IPS-15b (cell line): Measurements from ENCODE around the gene STK32A.
A peak's percentile ranks its signal among the peaks of the same experiment; 100 is the strongest.

ENCODE experiments used
- H3K27me3 ChIP-seq: one replicate; pipeline ENCODE4 v1.6.1; 2013; ENCODE audit warnings: low read length; ENCODE audit not compliant: control insufficient read depth, insufficient read depth
- H3K36me3 ChIP-seq: one replicate; pipeline ENCODE4 v1.6.1; 2013; ENCODE audit warnings: low read length; ENCODE audit not compliant: control insufficient read depth, insufficient read depth
- H3K4me1 ChIP-seq: one replicate; pipeline ENCODE4 v1.6.1; 2013; ENCODE audit warnings: mild to moderate bottlenecking, low read length; ENCODE audit not compliant: control insufficient read depth, insufficient read depth
- H3K4me3 ChIP-seq: one replicate; pipeline ENCODE4 v1.5.1; 2013; ENCODE audit warnings: low read depth, low read length
- H3K9ac ChIP-seq: one replicate; pipeline ENCODE4 v1.6.1; 2013; ENCODE audit warnings: low read depth, mild to moderate bottlenecking, low read length
- H3K9me3 ChIP-seq: one replicate; pipeline ENCODE4 v1.6.1; 2013; ENCODE audit warnings: mild to moderate bottlenecking, low read length; ENCODE audit not compliant: control insufficient read depth, insufficient read depth

STK32A gene

DNA sequence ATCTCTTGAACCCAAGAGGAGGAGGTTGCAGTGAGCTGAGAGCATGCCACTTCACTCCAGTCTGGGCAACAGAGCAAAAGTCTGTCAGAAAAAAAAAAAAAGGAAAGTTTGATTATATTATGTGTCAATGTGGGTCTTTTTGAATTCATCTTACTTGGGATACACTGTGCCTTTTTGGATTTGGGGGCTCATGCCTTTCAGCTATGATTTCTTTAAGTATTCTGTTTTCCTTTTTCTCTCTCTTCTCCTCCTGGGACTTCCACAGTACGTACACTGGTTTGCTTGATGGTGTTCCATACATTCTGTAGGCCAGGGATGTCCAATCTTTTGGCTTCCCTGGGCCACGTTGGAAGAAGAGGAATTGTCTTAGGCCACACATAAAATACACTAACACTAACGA lies 146.7 kb downstream of the STK32A start:
- Histone ChIP-seq H3K36me3 (no peaks in the 10 kb centered on the region), H3K9me3 (no peaks in the 10 kb centered on the region), H3K27me3 (no peaks in the 10 kb centered on the region), H3K4me3 (no peak overlapping the region), H3K9ac (no peak overlapping the region), H3K4me1 (peaks cover 9% of the 10 kb centered on the region)

DNA sequence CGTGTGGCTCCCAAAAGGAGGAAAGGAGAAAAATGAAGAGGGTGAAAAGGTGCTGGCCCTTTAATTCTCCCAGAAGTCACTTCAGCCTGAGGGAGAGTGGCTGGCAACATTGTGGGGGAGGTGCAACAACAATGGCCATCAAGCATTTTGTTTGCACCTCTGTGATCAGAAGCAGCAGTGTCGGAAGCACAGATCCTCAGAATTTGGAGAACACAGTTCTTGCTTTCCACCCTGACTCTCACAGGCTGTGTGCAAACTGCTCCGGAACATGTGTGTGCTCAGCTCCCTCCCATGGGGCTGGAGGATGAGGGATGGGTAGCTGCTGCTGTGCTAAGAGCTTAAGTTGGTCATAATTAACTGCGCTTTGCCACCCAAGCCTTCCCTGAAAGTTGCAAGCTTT lies 147.9 kb downstream of the STK32A start:
- Histone ChIP-seq H3K27me3 (no peaks in the 10 kb centered on the region), H3K4me1 (peaks cover 9% of the 10 kb centered on the region), H3K36me3 (no peaks in the 10 kb centered on the region), H3K9me3 (no peaks in the 10 kb centered on the region), H3K9ac (no peak overlapping the region), H3K4me3 (peak overlapping the region; percentile 20)

DNA sequence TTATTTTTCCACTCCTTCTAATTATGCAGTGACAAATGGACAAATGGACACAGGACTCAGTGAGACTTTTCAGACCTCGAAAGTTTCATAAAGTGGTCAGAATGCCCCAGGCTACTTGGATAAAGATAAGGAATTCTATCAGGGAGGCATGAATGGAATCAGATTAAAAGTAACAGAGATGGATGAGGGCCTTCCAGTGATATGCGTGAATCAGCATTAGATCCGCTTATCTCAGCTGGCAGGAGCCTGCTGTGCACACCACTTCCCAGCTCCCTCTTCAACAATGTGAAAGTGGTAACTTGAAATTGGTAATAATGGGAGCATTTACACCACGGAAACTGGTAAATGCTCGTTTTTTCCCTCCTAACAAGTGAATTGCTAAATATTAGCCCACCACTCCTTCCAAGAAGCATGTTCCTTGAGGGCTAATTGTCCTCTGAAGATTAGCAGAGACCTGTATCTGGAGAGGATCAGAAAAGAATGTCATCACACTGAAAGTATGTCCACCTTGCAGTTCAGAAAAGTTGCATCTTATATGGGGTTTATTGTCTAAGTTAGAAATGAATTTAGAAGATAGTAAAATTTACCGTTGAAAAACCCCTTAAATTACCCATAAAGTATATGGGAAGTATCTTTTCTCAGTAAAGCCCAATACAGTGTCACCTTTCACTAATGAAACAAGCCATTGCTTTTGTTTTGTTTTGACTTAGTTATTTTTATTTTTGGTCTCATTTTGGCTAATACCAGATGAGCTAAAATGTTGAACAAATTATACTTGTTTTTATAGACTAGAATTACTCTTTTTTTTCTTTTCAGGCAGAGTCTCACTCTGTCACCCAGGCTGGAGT lies 149.7 kb downstream of the STK32A start:
- H3K27me3 ChIP-seq = no peaks in the 10 kb centered on the region
- H3K9me3 ChIP-seq = no peaks in the 10 kb centered on the region
- H3K9ac ChIP-seq = no peak overlapping the region
- H3K4me3 ChIP-seq = no peak overlapping the region
- peaks cover 19% of the 10 kb centered on the region for H3K4me1 ChIP-seq
- H3K36me3 ChIP-seq = no peaks in the 10 kb centered on the region

DNA sequence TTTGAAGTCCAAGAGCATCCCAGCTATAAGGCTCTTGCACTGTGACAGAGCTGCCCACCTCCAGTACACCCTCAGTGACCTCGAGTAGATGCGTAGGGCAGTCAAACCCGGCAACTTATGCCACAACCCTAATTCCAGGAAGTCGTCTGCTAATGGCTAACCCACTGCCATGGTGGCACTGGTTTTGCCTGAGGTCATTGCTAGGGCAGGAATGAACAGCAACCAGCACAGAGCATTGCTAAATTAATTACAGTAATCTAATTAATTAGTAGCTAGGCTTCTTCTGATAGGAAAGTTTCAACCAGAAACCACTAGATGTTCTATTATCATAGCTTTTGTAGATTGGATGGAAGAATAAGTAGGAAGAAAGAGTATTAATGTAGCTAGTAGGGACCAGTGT lies 152.3 kb downstream of the STK32A start:
- Histone ChIP-seq H3K9ac (no peak overlapping the region), H3K27me3 (no peaks in the 10 kb centered on the region), H3K9me3 (no peaks in the 10 kb centered on the region), H3K4me1 (peaks cover 19% of the 10 kb centered on the region), H3K36me3 (peaks cover 3% of the 10 kb centered on the region), H3K4me3 (no peak overlapping the region)

DNA sequence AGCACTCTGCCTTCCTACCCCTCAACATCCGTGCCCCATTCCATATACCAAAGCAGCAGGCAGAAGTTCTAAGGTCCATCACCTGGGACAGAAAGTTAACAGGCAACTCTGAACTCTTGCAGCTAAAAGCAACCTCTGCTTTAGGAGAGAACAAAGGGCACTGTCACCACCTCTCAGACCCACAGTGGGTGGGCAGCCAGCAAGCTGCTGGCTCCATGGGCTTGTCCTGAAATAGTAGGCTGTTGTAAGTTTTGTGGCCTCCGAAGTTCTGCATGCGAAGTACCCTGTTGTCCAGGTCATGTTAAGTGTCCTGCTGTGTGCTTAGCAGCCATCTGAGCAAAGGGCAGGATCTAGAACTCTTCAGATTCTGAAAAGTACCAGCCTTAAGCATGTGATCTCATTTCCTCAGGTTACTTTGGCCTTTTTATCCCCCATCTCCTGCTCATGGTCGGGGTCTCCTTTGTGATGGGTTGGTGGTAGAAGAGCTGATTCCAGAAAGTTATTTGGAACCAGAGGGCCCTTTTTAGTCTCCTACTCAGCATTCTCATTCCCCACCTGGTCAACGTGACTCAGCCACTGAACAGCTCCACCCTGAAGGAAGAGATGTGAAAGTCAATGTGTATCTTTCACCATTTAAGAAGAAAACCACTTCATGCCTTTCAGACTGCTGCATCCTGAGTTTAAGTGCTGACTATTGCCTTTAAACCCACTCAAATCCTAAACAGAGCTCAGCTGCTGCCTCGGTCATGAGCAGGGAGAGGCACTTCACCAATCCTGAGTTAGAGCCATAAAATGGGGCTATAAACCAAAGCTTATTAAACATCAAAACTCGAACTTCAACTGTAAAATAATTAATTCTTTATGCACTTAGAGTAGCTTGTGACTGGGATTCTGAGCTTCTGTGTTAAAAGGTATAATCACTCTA lies 153.6 kb downstream of the STK32A start:
- H3K27me3 ChIP-seq = no peaks in the 10 kb centered on the region
- peaks cover 10% of the 10 kb centered on the region for H3K4me1 ChIP-seq
- H3K36me3 ChIP-seq = peaks cover 8% of the 10 kb centered on the region
- no peak overlapping the region for H3K9ac ChIP-seq
- no peaks in the 10 kb centered on the region for H3K9me3 ChIP-seq
- H3K4me3 ChIP-seq = no peak overlapping the region

DNA sequence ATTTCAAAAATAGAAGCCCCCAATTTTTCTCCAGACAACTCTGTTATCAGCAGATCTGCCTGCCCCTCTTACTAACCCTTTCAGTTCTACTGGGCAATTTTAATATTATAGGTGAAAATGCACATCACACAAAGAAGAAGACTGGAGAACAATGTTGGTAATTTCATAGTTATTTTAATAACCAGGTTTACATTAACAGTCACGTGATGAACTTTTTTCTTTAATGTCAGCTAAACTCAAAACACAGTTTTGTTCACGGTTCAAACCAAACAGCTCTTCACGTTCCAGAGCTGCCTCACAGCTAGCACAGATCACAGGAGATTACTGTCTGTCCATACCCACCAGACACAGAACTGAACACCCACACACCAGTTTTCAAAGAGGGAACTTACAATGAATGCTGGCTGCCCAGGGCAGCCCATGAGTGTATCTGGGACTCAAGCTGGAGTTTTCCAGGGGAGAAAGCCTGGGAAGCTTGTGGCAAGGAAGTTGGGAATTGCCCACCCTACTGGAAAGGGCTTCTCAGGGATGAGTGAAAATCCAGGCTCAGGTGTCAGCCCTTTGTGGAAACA lies 155.9 kb downstream of the STK32A start:
- peaks cover 12% of the 10 kb centered on the region for H3K4me1 ChIP-seq
- H3K9ac ChIP-seq = no peak overlapping the region
- H3K27me3 ChIP-seq = no peaks in the 10 kb centered on the region
- H3K36me3 ChIP-seq = peaks cover 16% of the 10 kb centered on the region
- H3K4me3 ChIP-seq = no peak overlapping the region
- no peaks in the 10 kb centered on the region for H3K9me3 ChIP-seq

DNA sequence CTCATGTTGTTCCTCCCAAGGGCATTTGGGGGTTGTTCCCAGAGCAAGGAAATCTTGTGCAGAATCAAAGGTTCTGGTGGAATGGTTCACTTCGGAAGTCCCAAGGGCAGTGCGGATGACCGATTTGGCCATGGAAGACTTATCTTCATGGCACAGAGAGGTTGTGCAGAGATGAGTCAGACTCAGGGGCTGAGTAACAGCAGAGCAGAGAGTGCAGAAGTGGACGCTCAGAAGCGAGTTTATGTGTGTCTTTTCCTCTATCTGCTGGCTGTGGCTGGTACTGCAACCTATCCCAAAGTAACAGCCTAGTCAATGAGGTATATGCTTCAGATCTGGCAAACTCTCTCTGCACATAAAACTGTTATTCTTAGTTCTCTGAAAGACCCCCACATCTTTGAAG lies 157.0 kb downstream of the STK32A start:
- peaks cover 12% of the 10 kb centered on the region for H3K4me1 ChIP-seq
- H3K36me3 ChIP-seq = peaks cover 25% of the 10 kb centered on the region
- H3K9me3 ChIP-seq = no peaks in the 10 kb centered on the region
- H3K4me3 ChIP-seq = no peak overlapping the region
- no peak overlapping the region for H3K9ac ChIP-seq
- no peaks in the 10 kb centered on the region for H3K27me3 ChIP-seq

DNA sequence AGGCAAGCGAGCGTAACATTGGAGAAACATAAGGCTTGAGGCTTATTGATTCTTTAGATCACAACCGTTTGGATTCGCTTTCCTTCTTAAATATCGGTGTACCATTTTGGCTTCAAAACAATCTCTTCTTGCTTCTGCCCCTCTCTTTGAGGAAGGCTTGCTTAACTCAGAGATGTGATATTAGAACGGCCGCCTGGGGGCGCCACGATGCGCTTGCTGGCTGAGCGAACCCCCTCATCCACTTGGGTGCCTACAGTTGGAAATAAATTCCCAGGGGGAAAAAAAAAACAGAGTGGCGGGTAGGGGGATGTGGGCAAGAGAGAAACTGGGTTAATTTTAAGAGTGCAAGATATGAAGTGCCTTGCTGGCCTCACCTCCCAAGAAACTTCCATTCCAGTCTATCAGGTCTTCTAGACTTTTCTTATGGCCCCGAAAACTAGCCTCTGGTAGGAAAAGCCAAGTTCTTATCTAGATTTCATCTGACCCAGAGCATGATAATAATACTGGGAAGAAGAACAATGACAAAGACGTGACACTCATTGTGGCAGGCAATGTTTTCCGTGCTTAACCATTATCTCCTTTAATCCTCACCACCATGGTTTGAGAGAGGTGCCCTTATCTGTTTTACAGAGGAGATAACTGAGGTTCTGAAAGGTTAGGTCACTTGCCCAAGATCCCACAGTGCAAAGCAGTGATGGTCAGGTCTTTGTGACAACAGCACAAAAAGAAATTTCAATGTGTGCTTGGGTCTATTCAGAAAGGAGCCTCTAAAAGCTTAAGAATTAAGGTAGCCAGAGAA lies 159.2 kb downstream of the STK32A start:
- Histone ChIP-seq H3K9ac (peak overlapping the region; percentile 19), H3K36me3 (peaks cover 43% of the 10 kb centered on the region), H3K4me1 (peaks cover 2% of the 10 kb centered on the region), H3K4me3 (no peak overlapping the region), H3K27me3 (no peaks in the 10 kb centered on the region), H3K9me3 (no peaks in the 10 kb centered on the region)

DNA sequence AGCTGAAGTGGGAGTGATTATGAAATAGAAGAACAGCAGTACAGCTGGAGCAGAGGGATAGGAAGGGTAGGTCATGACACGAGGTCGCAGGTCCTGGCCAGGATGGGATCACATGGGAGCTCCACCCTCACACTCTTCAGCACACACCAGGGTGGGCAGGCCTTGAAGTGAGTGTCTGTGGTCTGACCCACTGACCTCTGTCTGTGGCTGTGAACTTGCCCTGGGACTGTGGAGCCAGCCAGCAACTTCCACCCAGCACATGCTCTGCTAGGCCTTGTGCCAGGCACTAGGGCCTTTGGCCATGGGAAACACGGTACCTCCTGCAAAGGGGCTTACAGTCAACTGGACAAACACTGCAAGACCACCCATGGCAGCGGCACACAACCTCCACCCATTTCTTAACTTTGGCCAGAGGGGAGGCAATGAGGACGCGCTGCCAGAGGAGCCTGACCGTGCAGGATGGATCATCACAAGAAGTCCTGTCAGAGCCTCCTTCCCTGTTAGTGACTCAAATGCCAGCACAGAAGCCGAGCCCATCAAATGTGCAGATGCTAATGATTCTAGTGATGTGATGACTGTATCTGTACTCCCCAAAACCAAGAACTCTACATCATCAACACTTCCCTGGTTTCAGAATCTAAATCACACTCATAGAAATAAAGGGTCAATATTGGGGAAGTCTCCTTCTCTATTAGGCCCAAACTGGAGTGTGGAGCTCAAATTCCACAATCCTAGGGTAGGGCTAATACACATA lies 161.4 kb downstream of the STK32A start:
- no peaks in the 10 kb centered on the region for H3K27me3 ChIP-seq
- peaks cover 2% of the 10 kb centered on the region for H3K4me1 ChIP-seq
- H3K36me3 ChIP-seq = peaks cover 52% of the 10 kb centered on the region
- H3K9ac ChIP-seq = no peak overlapping the region
- H3K4me3 ChIP-seq = no peak overlapping the region
- H3K9me3 ChIP-seq = no peaks in the 10 kb centered on the region

DNA sequence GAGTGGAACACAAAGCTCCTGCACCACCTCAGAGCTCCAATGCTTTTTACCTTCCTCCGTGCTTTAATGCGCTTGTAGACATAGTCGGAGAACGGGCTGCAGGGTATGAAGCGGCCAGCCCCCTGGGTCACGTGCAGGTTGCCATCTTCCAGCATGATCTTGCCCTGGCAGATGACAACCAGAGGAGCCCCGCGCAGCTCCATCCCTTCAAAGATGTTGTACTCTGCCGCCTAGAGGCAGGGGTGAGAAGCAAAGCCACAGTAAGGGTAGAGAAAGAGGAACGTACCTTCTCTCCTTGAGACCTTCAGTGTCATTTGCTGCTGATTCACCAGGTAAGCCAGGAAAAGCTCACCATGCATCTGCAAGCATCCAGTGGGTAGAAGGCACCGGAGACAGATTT lies 162.8 kb downstream of the STK32A start:
- Histone ChIP-seq H3K4me3 (no peak overlapping the region), H3K4me1 (peaks cover 2% of the 10 kb centered on the region), H3K36me3 (peaks cover 58% of the 10 kb centered on the region), H3K27me3 (no peaks in the 10 kb centered on the region), H3K9me3 (no peaks in the 10 kb centered on the region), H3K9ac (no peak overlapping the region)
